ENCODE data around the gene ANKRD63. TPM values are rescaled to one million over a fixed set of nuclear protein-coding genes. Genes with fewer than 3 reads are reported as not detected.
A peak's percentile ranks its signal among the peaks of the same experiment; 100 is the strongest.

Gene ANKRD63
- polyA plus RNA-seq, 3 donors, result not detected

GRCh38 chr15:40249477-40250303 is 33.2 kb downstream of the ANKRD63 start:
- intact Hi-C loops (cut with micrococcal nuclease), result no loop called here
- peaks cover 0 to 6% of the 10 kb centered on the region in 2 donors for H3K9me3 ChIP-seq (replicated peaks in 1 of 2; ENCODE audit: control insufficient read depth in 1 of 2, insufficient read depth in 1 of 2, low read length in 2 of 2)
- no peak overlapping the region for H3K4me3 ChIP-seq (replicated peaks in 1 of 3; ENCODE audit: low read depth in 2 of 3, low read length in 3 of 3)
- Mint-ChIP-seq H3K4me1 (peaks cover 8% of the 10 kb centered on the region), H3K27me3 (ENCODE audit: low read depth in 3 of 3) (peaks cover 38 to 52% (median 47%) of the 10 kb centered on the region in 3 donors), H3K9me3 (peaks cover 0 to 5% (median 3%) of the 10 kb centered on the region in 7 donors), H3K27ac (peak overlapping the region in 1 of 7 donors; percentile 65), H3K4me3 (peak overlapping the region in 1 of 2 donors; percentile 51), H3K36me3 (peaks cover 4 to 6% of the 10 kb centered on the region in 2 donors)
- TF ChIP-seq CTCF (IDR thresholded peaks at IDR 0.05), result no peak
- H2AFZ ChIP-seq (ENCODE audit: insufficient read depth, low read depth, low read length, poor library complexity, severe bottlenecking), result no peak overlapping the region
- WGBS (ENCODE audit: insufficient coverage), result 15% methylated on average over 4 of the region's 11 CpGs
- H4K20me1 ChIP-seq (ENCODE audit: insufficient read depth, low read length), result no peaks in the 10 kb centered on the region
- H3K4me2 ChIP-seq (replicated peaks; ENCODE audit: extremely low read depth, low read length, poor library complexity, severe bottlenecking), result no peak overlapping the region
- no peak overlapping the region for H3K9ac ChIP-seq (ENCODE audit: insufficient read depth, low read length, poor library complexity, severe bottlenecking)
- peaks cover 10 to 15% of the 10 kb centered on the region in 2 donors for H3K4me1 ChIP-seq (ENCODE audit: control insufficient read depth in 1 of 2, insufficient read depth in 2 of 2, low read length in 2 of 2)
- no peaks in the 10 kb centered on the region for H3K79me2 ChIP-seq (ENCODE audit: insufficient read depth, low read length)
- H3K27me3 ChIP-seq (ENCODE audit: control insufficient read depth in 2 of 2, insufficient read depth in 2 of 2, low read length in 2 of 2), result peaks cover 21 to 32% of the 10 kb centered on the region in 2 donors
- no peak for DNase-seq
- no peak overlapping the region for H3K27ac ChIP-seq (ENCODE audit: low read depth in 1 of 2, low read length in 2 of 2)
- H3K36me3 ChIP-seq (replicated peaks in 1 of 2; ENCODE audit: control insufficient read depth in 1 of 2, insufficient read depth in 2 of 2, low read length in 2 of 2), result no peaks in the 10 kb centered on the region

- H3K4me1 Mint-ChIP-seq, result peaks cover 5% of the 10 kb centered on the region
- H3K4me1 ChIP-seq (ENCODE audit: control insufficient read depth in 1 of 2, insufficient read depth in 2 of 2, low read length in 2 of 2), result peaks cover 7 to 12% of the 10 kb centered on the region in 2 donors
- no peak overlapping the region for H3K4me2 ChIP-seq (replicated peaks; ENCODE audit: extremely low read depth, low read length, poor library complexity, severe bottlenecking)
- no peak overlapping the region for H2AFZ ChIP-seq (ENCODE audit: insufficient read depth, low read depth, low read length, poor library complexity, severe bottlenecking)
- TF ChIP-seq CTCF (IDR thresholded peaks at IDR 0.05), result no peak
- no peak for DNase-seq
- peaks cover 0 to 2% of the 10 kb centered on the region in 2 donors for H3K36me3 Mint-ChIP-seq
- H3K27me3 ChIP-seq (ENCODE audit: control insufficient read depth in 2 of 2, insufficient read depth in 2 of 2, low read length in 2 of 2), result peaks cover 14 to 22% of the 10 kb centered on the region in 2 donors
- peaks cover 0 to 5% of the 10 kb centered on the region in 2 donors for H3K9me3 ChIP-seq (replicated peaks in 1 of 2; ENCODE audit: control insufficient read depth in 1 of 2, insufficient read depth in 1 of 2, low read length in 2 of 2)
- H3K4me3 ChIP-seq (replicated peaks in 1 of 3; ENCODE audit: low read depth in 2 of 3, low read length in 3 of 3), result no peak overlapping the region
- no peaks in the 10 kb centered on the region for H4K20me1 ChIP-seq (ENCODE audit: insufficient read depth, low read length)
- no peaks in the 10 kb centered on the region for H3K79me2 ChIP-seq (ENCODE audit: insufficient read depth, low read length)
- 98% methylated on average over 13 of the region's 17 CpGs for WGBS (ENCODE audit: insufficient coverage)
- H3K27me3 Mint-ChIP-seq (ENCODE audit: low read depth in 3 of 3), result peaks cover 26 to 37% (median 33%) of the 10 kb centered on the region in 3 donors
- H3K4me3 Mint-ChIP-seq, result no peak overlapping the region
- H3K27ac Mint-ChIP-seq, result no peak overlapping the region
- H3K9ac ChIP-seq (ENCODE audit: insufficient read depth, low read length, poor library complexity, severe bottlenecking), result no peak overlapping the region
- H3K36me3 ChIP-seq (replicated peaks in 1 of 2; ENCODE audit: control insufficient read depth in 1 of 2, insufficient read depth in 2 of 2, low read length in 2 of 2), result no peaks in the 10 kb centered on the region
- intact Hi-C loops (cut with micrococcal nuclease), result no loop called here
- peaks cover 0 to 5% (median under 1%) of the 10 kb centered on the region in 7 donors for H3K9me3 Mint-ChIP-seq
- no peak overlapping the region for H3K27ac ChIP-seq (ENCODE audit: low read depth in 1 of 2, low read length in 2 of 2)
These were observed 34.7 kb downstream of the ANKRD63 start for GRCh38 chr15:40248006-40248783.

Measured in CD14-positive monocyte (primary cell).